Fibroblast of lung (primary cell): ENCODE results near the gene EIF3F.

Source experiments
- CTCF ChIP-seq, 2 donors: IDR thresholded peaks in 1 of 2; conservative IDR thresholded peaks in 1 of 2; 1 replicate in 1 of 2; 2 replicates in 1 of 2; pipeline ENCODE4 v1.5.1; 2011 to 2012; ENCODE audit warnings: low read length in 2 of 2, control low read depth in 1 of 2, inconsistent platforms in 1 of 2, low read depth in 1 of 2, mild to moderate bottlenecking in 1 of 2
- EZH2 ChIP-seq: IDR thresholded peaks from 2 replicates; pipeline ENCODE4 v1.5.1; 2012; ENCODE audit warnings: low read length, control low read depth, mild to moderate bottlenecking; ENCODE audit errors: missing control alignments

GRCh38 chr11:8025123-8025522 lies 38.0 kb downstream of the EIF3F start:
- TF ChIP-seq CTCF (conservative IDR thresholded peaks at IDR 0.05 in 1 of 2, IDR thresholded peaks at IDR 0.05 in 1 of 2; ENCODE audit: low read depth in 1 of 2, low read length in 2 of 2) (no peak), EZH2 (no peak)
